Stimulated activated CD4-positive, alpha-beta T cell treated with anti-CD3 and anti-CD28 coated beads, Interleukin-15, amount 100 ng/mL, for 48 hours (primary cell): Measurements from ENCODE around the gene METTL2A.
A peak's percentile ranks its signal among the peaks of the same experiment; 100 is the strongest.
"Not testable (repeated sequence)": the region's sequence is repeated elsewhere in the genome, so short reads cannot be mapped to it uniquely, and the experiment has no call there.

Source experiments
- DNase-seq, 2 donors: peaks; one replicate each; pipeline ENCODE4 v3.0.0-alpha.2; 2020; ENCODE audit warnings: low read depth in 2 of 2

The METTL2A gene, protein sequence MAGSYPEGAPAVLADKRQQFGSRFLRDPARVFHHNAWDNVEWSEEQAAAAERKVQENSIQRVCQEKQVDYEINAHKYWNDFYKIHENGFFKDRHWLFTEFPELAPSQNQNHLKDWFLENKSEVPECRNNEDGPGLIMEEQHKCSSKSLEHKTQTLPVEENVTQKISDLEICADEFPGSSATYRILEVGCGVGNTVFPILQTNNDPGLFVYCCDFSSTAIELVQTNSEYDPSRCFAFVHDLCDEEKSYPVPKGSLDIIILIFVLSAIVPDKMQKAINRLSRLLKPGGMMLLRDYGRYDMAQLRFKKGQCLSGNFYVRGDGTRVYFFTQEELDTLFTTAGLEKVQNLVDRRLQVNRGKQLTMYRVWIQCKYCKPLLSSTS

DNA sequence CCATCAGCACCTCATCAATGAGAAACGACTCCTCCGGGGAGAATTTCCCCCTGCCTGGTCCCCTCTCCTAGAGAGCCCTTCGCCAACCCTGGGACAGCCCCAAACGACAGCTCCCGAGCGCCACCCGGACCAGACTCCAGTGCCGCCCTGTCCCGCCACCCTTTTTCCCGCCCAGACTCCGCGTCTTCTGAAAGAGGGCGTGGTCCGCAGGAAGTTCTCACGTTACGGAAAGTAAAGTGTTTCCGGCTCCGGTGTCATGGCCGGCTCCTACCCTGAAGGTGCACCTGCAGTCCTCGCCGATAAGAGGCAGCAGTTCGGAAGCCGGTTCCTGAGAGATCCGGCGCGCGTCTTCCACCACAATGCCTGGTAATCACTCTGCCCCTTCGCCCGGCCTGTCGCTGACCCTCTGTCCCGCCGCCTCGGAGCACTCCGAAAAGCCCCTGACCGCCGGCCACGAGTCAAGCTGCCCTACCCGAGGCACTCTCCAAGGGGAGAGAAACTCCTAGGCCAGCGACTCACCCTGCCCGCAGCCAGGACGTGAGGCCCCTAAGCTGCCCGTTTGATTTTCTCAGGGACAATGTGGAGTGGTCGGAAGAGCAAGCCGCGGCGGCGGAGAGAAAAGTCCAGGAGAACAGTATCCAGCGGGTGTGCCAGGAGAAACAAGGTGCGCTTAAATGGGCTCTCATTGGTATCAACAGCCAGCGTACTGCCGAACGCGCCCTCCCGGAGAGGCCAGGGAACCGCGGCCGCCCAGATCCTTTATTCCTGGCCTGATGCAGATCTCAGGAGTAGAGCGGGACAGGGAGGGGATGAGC is at the start of gene METTL2A:
Gene METTL2A (plus strand): TSS at position 251 of the 815 bp plus-strand sequence. CDS start 6 bp downstream, at position 257.
- DNase-seq, result peak; percentile 85 to 86

DNA sequence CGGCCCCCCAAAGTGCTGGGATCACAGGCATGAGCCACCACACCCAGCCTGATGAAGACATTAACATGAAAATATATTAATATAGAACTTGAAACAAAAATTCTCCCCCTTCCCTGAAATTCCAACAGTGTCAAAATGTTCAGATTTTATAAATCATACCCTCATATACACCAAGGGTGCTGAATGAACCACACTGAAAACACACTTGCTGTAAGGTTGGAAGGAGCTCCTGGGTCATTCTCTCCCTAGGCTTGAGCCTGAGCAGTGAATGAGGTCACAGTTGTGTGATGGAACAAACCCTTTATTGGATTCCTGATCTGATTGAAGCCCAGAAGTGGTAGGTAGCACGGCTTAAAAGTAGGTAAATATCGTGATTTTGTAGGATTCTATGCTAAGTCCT is 43.4 kb upstream of the METTL2A start, which contains the start of gene EFCAB3:
Gene EFCAB3 (plus strand): TSS at position 301 of the 400 bp plus-strand sequence. CDS start 2,427 bp downstream, outside the sequence.
- DNase-seq, result no peak

DNA sequence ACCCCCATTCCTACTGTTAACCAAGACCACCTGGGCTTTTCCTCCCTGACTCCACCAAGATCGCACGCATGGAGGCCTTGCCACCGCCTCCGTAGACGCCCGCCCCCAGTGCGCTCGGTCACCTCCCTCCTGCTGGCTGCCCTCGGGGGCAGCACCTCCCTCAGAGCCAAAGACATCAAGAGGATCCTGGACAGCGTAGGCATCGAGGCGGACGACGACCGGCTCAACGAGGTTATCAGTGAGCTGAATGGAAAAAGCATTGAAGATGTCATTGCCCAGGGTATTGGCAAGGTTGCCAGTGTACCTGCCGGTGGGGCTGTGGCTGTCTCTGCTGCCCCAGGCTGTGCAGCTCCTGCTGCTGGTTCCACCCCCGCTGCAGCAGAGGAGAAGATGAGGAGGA is 42.1 kb upstream of the METTL2A start:
- no peak for DNase-seq

DNA sequence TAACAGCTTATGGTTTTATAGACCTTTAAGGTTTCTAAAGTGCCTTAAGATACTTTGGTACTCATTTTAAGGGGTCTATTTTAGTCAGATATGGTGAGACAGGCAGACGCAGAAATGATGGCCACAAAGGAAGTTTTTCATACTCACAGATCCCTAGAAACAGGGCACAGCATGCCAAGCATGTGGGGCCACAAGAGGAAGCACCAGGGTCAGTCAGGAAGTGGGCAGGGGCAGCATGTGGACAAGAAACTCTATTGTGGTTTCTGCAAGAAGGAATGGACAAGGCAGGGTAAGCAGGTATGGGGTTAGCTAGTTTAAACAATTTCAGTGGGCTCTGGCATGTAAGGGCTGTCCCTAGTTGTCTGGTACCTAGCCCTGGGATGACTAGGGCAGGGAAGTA is 34.8 kb upstream of the METTL2A start:
- DNase-seq, result no peak

DNA sequence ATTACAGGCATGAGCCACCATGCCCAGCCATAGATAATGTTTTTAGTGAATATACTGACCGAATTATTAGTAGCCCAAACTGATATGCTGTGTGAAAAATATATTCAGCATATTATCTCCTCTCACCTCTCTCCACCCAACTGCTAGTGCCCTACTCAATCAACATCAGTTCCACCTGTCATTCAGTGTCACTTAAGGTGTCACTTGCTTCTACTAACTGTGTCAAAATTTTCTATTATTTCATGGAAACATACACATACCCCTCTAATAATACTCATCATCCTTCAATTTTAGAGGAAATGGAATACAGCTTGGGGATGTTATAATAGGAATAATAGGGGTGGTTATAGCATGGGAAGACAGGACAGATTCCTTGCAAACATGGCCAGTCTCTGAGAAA is 30.8 kb upstream of the METTL2A start:
- no peak for DNase-seq

DNA sequence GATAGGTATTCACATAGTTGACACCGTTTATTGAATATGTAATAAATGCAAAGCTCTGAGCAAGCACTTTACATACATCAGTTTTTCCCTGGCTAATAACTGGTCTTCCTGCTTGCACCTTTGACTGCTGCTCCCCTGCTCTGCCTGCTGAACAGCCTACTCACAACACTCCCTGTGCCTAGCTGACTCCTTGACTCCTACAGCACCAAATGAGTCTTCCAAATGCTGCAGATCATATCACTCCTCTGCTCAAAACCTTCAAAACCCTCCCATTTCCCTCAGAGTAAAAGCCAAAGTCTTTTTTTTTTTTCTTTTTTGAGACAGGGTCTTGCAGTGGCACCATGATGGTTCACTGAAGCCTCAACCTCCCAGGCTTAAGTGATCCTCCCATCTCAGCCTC is 24.8 kb upstream of the METTL2A start:
- DNase-seq, result no peak

DNA sequence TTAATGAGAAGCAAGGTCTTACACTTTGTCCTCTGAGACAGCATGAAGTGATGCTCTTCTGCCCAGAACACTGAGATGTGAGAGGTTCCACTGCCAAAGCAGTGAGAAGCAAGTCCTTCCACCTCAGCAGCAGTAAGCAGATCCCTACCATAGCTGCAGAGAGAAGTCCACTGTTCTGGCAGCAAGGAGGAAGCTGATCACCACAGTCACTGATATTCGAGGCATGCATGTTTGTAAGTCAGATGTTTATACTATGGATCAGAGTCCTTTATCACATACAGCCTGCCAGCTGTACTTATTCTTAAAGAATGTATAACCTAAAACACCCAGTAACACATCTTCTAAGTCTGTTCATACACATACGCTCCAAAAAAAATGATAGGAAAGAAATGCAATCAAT is 18.2 kb upstream of the METTL2A start:
- DNase-seq, result no peak

DNA sequence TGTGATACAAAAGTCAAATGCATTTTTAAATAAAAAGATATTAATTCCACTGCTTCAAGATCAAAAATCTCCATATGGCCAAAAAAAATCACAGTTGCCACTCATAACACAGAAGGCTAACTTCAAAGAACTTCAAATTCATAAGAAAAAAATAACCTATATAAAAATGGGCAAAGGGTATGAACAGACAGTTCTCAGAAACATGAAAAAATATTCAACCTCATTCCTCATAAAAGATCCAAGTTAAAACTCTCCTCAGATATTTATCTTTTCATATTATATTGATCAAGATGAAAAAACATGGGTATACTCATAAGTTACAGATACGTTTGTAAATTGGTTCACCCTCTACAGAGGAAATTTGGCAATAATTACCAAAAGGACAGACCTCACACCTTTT is 10.6 kb upstream of the METTL2A start:
- not testable (repeated sequence) for DNase-seq

DNA sequence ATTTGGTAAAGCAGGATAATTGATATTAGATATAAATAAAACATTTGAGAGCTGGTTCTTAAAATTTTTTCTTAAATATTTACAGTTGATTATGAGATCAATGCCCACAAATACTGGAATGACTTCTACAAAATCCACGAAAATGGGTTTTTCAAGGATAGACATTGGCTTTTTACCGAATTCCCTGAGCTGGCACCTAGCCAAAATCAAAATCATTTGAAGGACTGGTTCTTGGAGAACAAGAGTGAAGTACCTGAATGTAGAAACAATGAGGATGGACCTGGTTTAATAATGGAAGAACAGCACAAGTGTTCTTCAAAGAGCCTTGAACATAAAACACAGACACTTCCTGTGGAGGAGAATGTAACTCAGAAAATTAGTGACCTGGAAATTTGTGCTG is 2.5 kb downstream of the METTL2A start:
- DNase-seq, result not testable (repeated sequence)

DNA sequence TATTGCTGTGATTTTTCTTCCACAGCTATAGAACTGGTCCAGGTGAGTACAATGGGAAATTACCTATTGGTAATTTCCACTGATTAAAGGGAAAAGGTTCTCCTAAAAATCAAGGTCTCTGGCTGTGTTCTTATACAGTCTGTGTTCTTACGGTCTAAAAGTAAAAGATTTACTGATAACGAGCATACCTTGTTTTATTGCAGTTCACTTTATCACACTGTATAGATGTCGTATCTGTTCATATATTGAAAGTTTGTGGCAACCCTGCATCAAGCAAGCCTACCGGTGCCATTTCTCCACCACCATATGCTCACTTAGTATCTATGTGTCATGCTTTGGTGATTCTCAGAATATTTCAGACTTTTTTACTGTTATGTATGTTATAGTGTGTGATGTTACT is 11.6 kb downstream of the METTL2A start:
- DNase-seq, result not testable (repeated sequence)

DNA sequence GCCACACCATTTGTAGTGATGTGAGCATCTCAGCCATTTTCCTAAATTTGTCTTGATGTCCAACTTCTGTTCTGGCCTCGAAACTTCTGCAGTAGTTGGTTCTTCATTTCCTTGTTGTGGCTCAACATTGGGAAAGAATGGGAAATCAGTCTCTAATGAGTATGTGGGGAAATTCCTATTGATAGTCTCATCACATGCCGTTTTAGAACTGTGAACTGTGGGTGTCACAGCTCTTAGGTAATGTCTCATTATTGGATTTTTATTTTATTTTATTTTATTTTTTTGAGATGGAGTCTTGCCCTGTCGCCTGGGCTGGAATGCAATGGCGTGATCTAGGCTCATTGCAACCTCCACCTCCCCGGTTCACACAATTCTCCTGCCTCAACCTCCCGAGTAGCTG is 17.5 kb downstream of the METTL2A start:
- DNase-seq, result not testable (repeated sequence)

DNA sequence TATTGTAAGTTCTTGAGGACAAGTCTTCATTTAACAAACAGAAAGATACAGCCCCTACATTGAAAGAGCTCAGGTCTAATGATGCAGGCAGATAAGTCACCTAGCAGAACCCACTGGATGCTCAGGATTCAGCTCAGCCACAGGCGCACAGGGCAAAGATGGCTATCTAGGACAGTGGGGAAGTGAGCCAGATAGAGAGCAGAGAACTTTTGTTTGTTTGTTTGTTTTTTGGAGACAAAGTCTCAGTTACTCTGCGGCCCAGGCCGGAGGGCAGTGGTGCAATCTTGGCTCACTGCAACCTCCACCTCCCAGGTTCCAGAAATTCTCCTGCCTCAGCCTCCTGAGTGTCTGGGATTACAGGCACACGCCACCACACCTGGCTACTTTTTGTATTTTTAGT is 20.4 kb downstream of the METTL2A start:
- no peak for DNase-seq

DNA sequence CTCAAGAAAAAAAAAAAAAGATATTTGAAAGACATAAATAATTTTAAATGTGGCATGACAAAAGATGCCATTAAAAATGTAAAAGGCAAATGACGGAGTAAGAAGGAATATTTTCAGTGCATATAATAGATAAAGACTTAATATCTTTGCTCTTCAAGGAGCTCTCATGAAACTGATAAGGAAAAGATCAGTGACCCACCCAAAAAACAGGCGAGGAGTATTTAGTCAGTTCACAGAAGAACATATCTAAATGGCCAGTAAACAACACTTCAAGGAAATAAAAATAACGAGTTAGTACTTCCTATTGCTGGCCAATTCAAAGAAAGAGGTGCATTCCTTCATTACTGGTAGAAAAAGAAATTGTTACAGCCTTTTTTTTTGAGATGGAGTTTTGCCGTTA is 22.1 kb downstream of the METTL2A start:
- DNase-seq, result not testable (repeated sequence)

DNA sequence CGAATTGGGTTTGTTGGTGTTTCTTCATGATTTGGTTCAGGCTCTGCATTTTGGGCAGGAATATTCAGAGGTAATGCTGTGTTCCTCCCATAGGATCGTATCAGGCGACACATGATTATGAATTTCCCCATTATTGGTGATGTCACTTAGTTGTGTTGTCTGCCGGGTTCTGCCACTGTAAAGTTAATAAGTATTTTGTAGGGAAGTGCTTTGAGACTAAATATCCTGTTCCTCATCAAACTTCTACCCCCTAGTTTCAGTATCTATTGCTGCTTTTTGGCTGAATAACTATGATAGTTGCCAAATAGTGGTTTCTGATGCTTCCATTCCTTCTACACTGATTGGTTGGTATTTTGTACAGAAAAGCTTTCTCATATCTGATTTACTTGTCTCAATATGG is 28.5 kb downstream of the METTL2A start:
- DNase-seq, result not testable (repeated sequence)

DNA sequence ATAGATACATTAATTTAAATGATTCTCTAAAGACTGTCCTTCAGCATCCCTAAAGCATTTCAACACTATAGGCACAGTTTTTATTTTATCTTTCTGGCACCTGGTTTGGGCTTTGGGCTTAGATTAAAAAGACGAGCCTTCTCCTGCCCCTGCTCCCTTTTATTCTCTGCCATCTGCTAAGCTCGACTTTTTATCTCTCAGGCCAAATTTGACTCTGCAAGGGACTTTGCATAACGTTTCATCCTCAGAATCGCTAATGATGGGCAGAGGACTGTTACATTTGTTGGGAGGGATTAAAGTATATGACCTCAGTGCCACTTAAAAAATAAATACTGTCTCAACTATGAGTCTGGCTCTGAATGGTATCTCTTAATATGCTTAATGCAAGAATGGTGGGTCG is 29.3 kb downstream of the METTL2A start:
- not testable (repeated sequence) for DNase-seq

DNA sequence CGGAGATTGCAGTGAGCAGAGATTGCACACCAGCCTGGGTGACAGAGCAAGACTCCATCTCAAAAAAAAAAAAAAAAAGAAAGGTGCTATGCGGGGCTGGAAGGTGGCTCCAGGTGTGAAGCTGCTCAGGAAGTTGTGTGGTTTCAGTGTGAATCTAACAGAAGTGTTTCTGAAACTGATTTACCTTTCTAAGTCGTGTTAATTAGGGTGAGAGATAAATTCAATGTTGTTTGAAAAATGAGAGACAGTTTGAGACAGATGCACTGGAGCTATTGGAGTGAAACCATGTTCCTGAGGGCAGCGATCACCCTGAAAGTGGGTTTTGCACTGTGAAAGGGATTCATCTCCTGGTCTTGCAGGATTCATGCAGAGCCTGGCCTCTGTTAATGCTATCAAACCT is 30.0 kb downstream of the METTL2A start:
- not testable (repeated sequence) for DNase-seq

DNA sequence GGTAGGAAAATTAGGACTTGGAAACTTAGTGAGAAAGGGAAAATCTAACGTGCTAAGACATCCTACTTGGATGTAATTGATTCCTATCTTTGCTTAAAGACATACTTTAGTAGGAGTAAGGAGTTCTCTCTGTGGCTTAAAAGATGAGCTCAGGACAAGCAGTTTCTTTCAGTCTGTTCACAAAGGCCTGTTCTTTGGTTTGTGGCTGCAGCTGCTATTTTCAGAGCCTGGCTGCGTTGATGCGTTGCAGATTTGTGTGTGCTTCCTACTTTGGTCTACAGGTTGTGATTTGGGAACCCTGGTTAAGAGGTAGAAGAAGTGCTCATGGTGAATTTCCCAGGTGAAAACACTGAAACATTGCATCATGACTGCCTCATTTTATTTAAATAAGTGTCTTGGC is 30.4 kb downstream of the METTL2A start:
- not testable (repeated sequence) for DNase-seq

DNA sequence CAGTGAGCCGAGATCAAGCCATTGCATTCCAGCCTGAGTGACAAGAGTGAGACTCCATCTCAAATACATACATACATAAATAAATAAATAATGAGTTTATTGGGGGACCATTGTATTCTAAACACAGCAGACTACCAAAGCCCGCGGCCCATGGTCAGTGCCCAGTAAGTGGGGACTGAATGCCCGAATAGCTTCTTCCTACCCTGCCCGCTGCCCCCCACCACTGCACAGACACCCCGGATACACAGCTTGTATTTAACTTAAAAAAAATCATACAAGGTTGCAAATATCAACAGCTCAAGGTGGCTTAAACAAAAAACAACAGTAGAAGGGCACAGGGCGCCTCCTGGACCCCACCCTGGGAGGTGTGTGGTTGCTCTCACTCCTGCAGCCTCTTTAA is 32.3 kb downstream of the METTL2A start:
- DNase-seq, result no peak

DNA sequence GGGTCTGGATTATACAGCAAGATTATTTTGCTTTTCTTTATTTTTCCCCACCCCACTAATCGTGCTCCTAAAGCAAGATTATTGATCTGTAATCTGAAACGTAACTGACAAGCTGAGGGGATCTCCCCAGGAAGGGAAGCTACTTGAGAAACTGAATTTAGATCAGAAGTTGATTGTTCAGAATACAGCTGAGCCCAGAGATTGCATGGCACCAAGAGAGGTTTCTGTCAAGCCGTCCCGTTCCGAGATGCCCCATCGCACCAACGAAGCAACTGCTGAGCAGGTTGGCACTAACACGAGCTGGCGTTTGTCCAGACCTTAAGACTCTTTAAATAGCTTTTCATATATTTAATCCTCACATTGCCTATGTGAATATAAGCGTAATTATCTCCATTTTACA is 34.8 kb downstream of the METTL2A start:
- DNase-seq, result not testable (repeated sequence)

DNA sequence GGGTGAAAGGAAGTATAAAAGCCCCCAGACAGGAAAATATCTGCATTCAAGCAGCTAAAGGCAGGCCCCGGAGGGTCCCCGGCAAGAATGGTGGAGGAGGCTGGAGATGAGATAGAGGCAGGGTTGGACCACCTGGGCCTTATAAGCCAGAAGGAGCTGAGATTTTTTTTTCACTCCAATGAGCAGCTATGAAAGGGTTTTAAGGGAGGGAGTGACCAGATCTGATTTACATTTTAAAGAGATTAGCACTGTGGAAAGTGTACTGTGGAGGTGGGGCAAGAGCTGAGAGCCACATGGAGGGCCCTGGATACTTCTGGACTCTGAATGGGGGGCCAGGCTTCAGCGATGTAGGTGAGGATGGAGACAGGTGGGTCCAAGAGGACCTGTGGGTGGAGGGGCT is 40.7 kb downstream of the METTL2A start:
- DNase-seq, result not testable (repeated sequence)

DNA sequence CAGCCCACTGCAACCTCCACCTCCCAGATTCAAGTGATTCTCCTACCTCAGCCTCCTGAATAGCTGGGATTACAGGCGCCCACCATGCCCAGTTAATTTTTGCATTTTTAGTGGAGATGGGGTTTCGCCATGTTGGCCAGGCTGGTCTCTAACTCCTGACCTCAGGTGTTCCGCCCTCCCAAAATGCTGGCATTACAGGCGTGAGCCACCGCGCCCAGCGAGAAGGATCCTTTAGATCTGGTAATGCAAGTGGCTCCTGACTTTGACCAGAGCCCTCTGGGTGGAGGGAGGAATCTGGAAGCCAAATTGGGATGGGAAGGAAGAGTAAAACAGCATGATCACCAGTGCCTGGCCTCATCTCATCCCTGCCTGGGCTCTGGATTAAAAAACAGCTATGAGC is 41.6 kb downstream of the METTL2A start:
- DNase-seq, result not testable (repeated sequence)

DNA sequence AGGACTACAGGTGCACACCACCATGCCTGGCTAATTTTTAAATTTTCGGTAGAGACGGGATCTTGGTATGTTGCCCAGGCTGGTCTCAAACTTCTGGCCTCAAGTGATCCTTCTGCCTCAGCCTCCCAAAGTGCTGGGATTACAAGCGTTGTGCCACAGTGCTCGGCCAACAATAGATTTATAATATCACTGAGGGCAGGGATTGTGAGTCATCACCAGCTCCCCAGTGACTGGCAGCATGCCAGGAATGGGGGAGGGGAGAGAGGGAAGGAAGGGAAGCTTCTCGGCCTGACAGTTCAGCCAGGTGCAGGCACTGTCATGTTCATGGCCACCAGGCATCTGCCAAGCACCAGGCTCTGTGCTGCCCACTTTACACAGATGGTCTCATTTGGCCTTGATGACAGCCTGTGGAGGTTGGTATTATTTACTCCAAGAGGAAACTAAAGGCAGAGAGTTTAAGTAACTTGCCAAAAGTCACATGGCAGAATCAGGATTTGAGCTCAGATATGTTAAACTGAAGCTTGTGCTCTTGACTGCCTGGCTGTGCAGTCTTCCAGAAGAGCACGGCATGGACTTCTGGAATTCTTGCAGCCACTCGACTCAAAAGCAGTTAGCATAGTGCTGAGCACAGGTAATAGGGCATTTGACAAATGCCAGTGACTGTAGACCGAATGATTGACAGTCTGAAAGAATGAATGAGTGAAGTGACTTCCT is 47.1 kb downstream of the METTL2A start:
- DNase-seq, result peak in 1 of 2 donors; percentile 41
